ENCODE results near the gene WHRN. TPM values are rescaled to one million over a fixed set of nuclear protein-coding genes. Genes with fewer than 3 reads are reported as not detected.

The WHRN gene
- total RNA-seq, 2 donors from 2014 or later: 2.5 to 2.6 TPM

DNA sequence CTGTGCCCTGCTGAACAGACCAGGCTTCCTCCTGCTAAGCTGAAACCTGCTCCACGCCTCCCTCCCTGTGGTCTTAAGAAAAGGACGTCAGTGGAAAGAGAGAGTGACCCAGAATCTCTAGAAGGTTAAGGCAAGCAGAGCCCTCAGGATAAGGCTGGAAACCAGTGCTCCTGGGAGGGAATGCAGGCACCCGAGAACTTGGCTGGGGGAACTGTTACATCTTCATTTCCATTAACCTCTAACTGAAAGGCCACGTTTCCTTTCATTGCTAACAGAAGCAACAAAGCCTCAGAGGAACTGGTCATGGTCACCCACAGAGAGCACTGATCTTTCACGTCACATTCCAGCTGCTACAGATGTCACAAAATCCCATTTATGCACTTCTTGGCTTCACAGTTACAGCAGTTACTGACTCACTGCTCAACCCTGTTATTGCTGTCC lies 91.4 kb downstream of the WHRN start:
- intact Hi-C loops (cut with DNase I): loop anchor here in 1 of 2 donors (5.0 kb wide), 1 partner anchor 233 kb away; no protein-coding TSS in a partner anchor
- no peak for DNase-seq (ENCODE audit: low spot score)

DNA sequence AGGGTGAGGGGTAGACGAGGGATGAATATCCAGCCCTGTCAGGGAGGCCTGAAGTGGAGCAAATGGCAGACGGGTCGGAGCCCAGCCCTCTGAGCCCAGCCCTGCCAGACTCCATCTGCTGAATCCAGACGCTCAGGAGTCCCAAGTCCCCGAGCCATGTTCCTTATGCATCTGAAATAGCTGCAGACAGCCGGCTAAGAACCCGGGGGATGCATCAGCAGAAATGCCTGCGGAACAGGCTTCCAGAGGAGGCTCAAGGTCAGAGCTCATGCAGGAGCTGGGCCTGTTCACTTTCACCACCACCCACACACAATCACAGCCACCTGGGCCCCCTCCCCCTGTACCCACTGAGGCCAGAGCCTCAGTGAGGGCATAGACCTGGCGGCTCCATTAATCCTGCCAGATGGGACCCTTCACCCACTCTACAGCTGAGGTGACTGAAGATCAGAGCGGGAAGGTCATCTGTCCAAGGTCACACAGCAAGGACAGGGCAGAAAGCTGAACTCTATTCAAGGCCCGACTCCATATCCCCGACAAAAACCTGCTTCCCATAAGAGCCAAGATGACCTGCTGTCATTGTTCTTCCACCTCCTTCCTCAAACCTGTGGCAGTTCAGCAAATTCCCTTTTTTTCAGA lies 93.1 kb downstream of the WHRN start:
- intact Hi-C loops (cut with DNase I): loop anchor here in 1 of 2 donors (5.0 kb wide), 1 partner anchor 235 kb away; no protein-coding TSS in a partner anchor
- DNase-seq (ENCODE audit: low spot score): no peak

DNA sequence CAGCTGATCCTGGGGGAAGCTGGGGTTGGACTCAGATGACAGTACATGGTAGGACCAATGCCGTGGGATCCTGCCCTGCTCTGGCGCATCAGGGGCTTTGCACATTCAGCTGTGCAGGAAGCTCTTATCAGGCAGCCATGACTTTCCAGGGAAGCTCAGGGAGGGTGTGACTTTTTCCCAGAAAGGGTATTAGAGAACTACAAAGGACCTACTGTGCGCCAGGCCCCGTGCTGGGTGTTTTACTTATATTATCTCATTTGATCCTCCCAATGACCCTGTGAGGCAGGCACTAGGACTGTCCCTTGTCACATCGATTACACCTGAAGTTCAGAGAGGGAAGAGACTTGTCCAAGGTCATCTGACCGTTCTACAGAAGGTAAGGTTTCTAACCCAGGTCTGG lies 93.8 kb downstream of the WHRN start:
- intact Hi-C loops (cut with DNase I): loop anchor here in 1 of 2 donors (5.0 kb wide), 1 partner anchor 236 kb away; no protein-coding TSS in a partner anchor
- no peak for DNase-seq (ENCODE audit: low spot score)

DNA sequence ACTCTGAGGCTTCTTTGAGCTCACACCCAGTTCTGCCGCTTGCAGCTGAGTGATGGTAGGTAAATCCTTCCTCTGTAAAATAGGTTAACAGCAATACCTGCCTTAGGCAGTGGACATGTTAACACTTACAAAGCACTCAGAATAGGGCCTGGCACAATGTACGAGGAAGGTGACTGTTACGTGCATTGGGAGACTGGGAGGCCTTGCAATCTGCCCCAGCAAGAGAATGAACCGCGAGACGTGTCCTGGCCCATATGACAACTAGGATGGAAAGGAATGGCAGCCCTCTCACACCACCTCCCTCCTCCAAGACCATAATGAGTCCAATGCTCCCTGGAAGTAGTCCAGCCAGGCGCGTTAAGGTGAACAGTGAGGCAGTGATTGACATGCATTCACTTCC lies 94.4 kb downstream of the WHRN start:
- no peak for DNase-seq (ENCODE audit: low spot score)
- intact Hi-C loops (cut with DNase I): loop anchor here in 1 of 2 donors (5.0 kb wide), 1 partner anchor 236 kb away; no protein-coding TSS in a partner anchor

DNA sequence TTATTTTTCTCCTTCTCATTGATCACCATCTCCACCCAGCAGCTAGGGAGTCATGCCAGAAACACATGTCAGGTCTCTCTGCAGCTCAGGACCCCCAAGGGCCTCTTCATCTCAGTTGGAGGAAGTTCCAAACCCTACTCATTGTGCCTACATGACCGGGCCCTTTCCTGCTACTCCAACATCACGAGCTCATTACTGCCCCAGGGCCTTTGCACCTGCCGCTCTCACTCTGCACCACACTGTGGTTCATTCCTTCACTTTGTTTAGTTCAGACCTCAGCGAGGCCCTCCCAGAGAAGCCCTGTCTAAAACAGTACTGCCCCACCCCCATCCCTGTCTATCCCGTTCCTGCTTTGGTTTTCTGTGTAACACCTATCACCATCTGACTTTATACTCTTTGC lies 95.4 kb downstream of the WHRN start:
- intact Hi-C loops (cut with DNase I): loop anchor here in 1 of 2 donors (5.0 kb wide), 1 partner anchor 237 kb away; no protein-coding TSS in a partner anchor

DNA sequence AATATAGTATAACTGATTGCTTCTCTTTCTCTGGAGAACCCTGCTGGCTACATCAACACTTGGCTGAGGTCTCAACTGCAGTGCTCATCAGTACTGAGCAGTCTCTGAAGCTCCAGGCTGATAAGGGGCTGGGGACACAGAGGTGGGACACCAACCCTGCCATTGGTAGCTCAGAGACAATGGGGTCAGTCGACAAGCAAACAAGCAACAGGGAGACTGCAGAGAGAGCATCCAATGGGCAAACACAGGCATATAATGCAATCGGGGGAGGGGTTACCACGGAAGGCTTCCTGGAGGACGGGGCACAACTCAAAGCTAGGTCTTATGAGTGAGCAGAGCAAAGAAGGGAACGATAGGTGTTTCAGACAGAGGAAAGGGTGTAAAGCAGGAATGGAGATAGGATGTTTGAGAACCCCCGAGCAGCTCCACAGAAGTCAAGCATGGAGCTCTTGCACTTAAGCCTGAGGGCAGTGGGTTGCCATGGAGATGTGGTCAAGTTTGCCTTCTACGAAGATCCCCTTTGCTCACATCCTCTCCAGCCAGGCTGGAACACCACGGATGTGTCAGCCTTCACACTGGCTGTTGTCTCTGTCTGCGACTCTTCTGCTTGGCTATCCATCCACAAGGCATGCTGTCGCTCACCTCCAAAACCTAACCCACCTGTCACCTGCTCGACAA lies 96.0 kb downstream of the WHRN start:
- intact Hi-C loops (cut with DNase I): no loop called here

More for the DNA sequence above, 95.4 kb downstream of the WHRN start:
- no peak for DNase-seq (ENCODE audit: low spot score)

DNA sequence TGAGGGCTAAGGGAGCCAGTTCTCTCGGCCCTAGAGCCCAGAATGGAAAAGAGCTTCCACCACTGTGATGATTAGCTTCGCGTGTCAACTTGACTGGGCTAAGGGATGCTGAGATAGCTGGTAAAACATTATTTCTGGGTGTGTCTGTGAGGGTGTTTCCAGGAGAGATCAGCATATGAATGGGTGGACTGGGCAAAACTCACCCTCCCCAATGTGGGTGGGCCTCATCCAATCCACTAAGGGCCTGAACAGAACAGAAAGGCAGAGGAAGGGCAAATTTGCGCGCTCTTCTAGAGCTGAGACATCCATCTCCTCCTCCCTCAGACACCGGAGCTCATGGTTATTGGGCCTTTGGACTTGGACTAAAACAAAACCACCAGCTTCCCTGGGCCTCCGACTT lies 96.6 kb downstream of the WHRN start:
- DNase-seq (ENCODE audit: low spot score): no peak
- intact Hi-C loops (cut with DNase I): no loop called here

More for the DNA sequence above, 96.0 kb downstream of the WHRN start:
- DNase-seq (ENCODE audit: low spot score): no peak

DNA sequence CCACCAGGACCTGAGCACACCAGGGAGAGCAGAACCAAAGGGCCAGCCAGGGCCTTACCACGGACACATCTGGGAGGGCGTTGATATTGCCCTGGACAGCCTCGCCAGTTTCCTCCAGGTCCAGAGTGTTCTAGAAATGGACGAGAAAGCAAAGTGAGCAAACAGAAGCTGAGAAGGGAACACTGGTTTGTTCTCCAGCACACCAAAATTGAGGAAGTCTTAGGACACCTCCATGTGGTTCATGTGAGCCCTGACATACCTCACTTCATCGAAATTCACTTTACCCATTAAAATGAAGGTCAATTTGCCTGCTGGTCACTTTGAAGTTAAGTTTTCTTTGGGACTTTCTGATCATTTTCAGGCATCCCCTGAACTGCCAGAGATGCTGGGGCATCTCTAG lies 97.4 kb downstream of the WHRN start:
- intact Hi-C loops (cut with DNase I): no loop called here
- no peak for DNase-seq (ENCODE audit: low spot score)

DNA sequence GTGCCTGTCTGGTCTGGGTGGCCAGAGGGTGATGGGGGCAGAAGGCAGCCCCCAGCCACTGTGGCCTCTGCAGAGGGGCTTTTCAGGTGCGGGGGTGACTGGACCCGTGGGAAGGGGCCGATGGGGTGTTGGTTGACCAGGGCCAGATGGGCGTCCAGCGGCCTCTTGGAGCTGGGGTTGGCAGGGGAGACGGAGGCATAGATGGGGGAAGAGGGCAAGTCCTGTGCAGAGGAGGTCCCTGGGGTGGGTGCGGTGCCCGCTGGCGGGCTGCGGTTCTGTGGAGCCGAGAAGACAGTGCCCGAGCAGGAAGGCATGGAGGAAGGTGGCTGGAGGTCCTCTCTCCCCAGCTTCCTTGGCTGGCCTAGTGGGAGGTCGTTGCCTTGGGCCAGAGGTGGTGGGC lies 98.8 kb downstream of the WHRN start:
- intact Hi-C loops (cut with DNase I): no loop called here
- DNase-seq (ENCODE audit: low spot score): no peak

DNA sequence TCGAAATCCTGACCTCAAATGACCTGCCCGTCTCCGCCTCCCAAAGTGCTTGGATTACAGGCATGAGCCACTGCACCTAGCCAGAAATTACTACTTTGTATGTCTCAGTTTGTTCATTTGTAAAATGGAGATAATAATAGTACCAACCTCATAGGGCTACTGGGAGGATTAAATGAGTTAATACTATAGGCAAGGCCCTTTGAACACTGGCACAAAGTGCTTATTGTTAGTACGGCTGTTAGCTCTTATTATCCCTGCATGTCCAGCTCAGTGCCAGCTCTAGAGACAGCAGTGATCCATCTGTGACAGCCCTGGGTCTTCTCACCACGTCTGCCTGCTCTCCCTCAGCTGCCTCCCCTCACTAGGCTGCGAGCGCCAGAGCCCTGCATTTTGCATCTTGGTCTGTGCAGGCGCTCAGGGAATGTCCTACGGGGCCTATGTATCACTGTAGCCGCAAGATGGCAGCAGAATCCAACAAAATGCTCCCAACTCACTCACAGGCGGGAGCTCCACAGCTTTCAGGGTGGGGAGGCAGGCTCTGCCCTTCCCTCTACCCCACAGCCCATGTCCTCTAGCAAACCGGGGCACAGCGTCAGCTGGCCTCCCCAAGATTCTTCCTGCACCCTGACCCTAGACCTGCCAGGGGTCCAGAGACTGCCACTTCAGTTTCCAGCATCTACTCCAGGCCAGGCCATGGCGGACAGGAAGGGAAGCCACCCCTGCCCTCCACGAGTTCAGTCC lies 99.8 kb downstream of the WHRN start:
- peak; percentile 91 for DNase-seq (ENCODE audit: low spot score)
- intact Hi-C loops (cut with DNase I): no loop called here

DNA sequence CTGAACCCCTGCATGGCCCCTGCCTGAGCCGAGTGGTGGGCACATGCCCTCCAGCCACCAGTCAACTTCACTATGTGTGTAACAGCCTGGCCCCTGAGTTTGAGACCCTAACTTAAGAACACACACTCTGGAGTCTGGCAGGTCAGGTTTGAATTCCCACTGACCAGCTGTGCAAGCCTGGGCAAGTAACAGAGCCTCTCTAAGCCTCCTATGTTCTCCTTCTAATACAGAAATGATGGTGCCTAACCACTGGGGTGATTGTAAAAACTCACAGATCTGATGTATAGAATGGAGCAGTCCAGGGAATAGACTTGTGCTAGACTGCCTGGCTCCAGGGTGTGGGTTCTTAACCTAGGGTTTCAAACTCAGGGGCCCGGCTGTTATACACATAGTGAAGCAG lies 100.7 kb downstream of the WHRN start:
- no peak for DNase-seq (ENCODE audit: low spot score)
- intact Hi-C loops (cut with DNase I): loop anchor here (5.0 kb wide), 2 partner anchors 248 to 253 kb away; partner anchors contain the start of gene TEX53 (in 1 of the 2)

DNA sequence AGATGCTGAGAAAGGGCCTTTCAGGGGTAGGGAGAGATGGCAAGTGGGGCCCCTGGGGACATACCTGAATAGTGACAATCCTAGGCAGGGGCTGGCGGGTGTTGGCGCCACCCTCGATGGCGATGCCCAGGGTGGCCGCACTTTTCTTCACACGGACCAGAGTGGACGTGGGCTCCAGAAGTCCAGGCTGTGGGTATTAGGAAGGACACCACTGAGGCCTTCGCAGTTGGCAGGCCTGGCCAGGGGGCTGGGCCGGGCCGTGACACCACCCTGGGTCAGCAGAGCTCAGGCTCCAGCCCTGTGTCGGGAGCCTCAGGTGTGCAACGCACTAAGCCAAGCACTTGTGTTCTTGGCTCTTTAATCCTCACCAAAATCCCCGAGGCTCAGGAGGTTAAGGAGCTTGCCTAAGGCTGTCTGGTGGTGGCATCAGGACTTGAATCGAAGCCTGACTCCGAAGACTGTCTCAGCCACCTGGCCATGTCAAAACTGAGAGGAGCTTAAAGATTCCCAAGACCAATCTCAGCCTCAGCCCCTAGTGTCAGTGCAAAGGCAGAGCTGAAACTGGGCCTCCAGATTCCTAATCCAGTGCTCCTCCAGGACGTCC lies 102.0 kb downstream of the WHRN start:
- intact Hi-C loops (cut with DNase I): loop anchor here (5.0 kb wide), 2 partner anchors 249 to 254 kb away; partner anchors contain the start of gene TEX53 (in 1 of the 2)
- no peak for DNase-seq (ENCODE audit: low spot score)

DNA sequence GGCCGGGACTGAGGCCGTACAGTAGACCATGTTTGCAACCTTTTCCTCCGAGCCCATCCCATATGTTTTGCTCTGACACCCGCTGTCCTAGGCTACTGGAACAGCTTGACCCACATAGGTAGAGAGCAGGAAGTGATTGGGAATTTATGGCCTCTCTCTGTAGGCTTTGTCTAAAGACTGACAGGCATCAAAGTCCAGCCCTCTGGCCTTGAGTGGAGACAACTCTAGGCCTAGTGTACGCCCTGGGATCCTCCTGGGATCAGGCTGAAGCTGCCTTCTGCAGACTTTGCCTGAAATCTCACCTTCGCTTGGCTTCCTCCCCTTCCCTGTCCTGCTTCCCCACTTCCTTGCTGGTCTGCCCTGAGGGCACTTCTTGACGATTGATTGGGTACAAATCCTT lies 103.9 kb downstream of the WHRN start:
- intact Hi-C loops (cut with DNase I): loop anchor here (5.0 kb wide), 2 partner anchors 251 to 256 kb away; partner anchors contain the start of gene TEX53 (in 1 of the 2)
- no peak for DNase-seq (ENCODE audit: low spot score)

DNA sequence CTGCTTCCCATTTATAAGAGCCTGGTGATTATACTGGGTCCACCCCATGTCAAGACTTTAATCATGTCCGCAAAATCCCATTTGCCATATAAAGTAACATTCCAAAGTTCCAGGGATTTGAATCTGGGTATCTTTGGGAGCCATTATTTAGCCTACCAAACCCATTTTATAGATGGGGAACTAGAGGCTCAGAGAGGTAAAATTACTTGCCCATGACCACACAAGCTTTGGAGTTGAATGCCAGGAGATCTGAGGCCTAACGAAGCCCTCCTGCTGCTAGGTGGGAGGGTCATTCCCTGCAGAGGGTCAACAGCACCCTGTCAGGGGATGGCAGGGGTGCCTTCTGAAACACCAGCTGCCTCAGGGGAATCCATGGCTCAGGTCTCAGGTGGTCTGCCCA lies 104.5 kb downstream of the WHRN start:
- intact Hi-C loops (cut with DNase I): loop anchor here (5.0 kb wide), 2 partner anchors 252 to 257 kb away; partner anchors contain the start of gene TEX53 (in 1 of the 2)
- no peak for DNase-seq (ENCODE audit: low spot score)

DNA sequence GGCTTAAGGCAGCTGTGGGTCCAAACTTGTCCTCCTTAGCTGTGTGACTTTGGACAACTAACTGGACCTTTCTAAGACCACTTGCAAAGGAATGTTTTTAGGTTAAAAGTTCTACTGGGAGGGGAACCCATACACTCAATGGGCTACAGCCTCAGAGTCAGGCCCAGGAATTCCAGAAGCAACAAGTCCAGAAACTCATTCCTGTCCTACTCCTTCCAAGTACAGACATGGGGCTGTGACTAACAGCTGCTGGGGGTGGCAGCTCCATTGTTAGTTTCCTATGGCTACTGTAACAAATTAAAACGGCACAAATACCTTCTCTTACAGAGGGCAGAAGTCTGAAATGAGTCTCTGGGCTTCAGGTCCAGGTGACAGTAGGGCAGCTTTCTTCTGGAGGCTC lies 105.1 kb downstream of the WHRN start:
- intact Hi-C loops (cut with DNase I): loop anchor here (5.0 kb wide), 2 partner anchors 252 to 257 kb away; partner anchors contain the start of gene TEX53 (in 1 of the 2)
- DNase-seq (ENCODE audit: low spot score): no peak

DNA sequence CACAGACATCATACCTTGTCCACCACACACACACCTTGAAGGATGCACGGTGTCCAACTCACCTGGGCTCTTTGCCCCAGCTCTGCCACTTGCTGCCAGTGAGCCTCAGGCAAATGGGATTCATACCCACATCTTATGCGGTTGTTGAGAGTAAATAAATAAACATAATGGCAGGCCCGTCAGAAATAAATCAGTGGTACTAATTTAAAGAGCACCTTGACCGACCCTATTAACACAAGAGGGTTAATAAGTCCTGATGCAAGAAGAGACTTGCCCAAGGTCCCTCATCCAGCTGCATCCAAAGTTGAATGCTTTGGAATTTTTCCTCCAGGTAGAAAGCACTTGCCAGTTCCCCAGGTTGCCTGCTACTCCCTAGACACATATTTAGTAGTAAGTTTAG lies 105.9 kb downstream of the WHRN start:
- intact Hi-C loops (cut with DNase I): no loop called here
- no peak for DNase-seq (ENCODE audit: low spot score)

DNA sequence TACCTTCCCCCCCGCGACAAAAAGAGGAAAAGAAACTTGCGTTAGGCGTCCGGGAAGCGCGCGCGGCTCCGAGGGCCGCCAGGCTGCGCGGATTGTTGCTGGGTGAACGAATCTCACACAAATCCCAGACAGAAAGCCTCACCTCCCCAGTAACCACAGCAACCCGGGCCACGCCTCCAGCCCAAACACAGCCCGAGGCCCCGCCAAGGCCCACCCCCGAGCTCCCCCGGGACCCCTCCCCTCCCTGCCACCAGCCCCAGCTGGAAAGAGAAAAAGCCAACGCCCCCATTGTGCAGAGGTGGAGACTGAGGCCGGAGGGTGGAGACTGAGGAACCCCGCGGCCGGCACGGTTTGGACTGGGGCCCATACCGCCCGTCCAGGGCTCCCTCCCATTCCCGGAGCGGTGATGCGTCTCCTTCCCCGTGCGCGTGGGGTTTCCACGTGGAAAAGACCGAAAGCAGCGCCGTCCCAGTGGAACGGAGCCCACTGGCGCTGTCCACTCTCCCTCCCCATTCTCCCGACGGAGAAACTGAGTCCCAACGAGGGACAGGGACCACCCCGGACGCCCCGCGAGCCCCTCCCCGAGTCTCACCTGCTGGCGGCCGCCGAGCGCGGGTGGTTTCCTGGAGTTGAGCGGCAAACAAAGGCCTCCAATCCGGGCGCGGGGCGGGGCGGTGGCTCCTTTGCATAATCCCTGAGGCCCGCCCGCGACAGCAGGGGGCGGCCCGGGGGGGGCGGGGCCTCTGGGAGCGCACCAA lies 107.2 kb downstream of the WHRN start:
- intact Hi-C loops (cut with DNase I): no loop called here

DNA sequence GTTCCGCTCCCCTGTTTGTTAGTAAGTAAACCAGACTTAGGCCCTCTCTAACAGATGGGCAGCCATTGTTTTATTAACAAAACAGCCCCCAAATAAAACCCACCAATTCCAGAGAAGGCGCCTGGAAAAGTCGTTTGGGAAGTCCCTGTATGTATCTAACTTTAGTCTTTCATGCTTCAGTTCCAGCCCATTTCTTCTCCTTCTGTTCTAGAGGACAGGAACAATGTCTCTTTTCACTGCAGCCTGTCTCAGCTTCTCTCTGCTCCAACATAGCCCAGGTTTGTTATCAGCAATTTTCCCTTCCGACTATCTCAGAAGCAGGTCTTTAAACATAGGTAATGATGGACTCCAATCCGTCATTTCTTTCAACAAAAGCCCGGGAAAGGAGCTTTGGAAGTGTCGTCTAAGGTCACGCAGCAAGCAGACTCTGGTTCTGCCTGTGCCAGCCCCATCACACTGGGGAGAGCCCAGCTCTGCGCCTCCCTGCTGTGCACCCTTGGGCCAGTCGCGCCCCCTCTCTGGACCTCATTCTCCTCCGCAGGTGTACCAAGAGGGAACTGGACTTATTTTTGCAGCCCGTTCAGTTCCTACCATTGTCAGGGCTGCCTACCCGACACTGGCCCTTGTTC lies 107.9 kb downstream of the WHRN start:
- no peak for DNase-seq (ENCODE audit: low spot score)
- intact Hi-C loops (cut with DNase I): no loop called here

More for the DNA sequence above, 107.2 kb downstream of the WHRN start:
- DNase-seq (ENCODE audit: low spot score): peak; percentile 99

Measured in posterior vena cava (tissue), 2 donors.